ENCODE results near the gene ZFP36L2. TPM values are rescaled to one million over a fixed set of nuclear protein-coding genes. Genes with fewer than 3 reads are reported as not detected.

ZFP36L2 gene
- polyA plus RNA-seq, 1 of the 3 experiments (the other 2 are of a cell fraction) = 18.4 TPM

- Histone ChIP-seq H3K79me2 (ENCODE audit: insufficient read depth) (no peaks in the 10 kb centered on the region), H3K9me2 (no peaks in the 10 kb centered on the region), H3K27me3 (ENCODE audit: insufficient read depth) (no peaks in the 10 kb centered on the region), H3K36me3 (replicated peaks in 1 of 2; ENCODE audit: control insufficient read depth in 1 of 2, insufficient read depth in 2 of 2, low read length in 1 of 2) (peaks cover 0 to 3% of the 10 kb centered on the region in 2 experiments), H3K4me3 (ENCODE audit: low read depth in 2 of 2, low read length in 1 of 2) (no peak overlapping the region), H4K20me1 (ENCODE audit: insufficient read depth) (no peaks in the 10 kb centered on the region), H3K9me3 (no peaks in the 10 kb centered on the region), H3K4me1 (ENCODE audit: control insufficient read depth in 1 of 2, insufficient read depth in 2 of 2, low read depth in 1 of 2, low read length in 1 of 2) (peaks cover 0 to 23% of the 10 kb centered on the region in 2 experiments; a peak in 1 of 4 replicates), H3F3A (replicated peaks; ENCODE audit: insufficient read depth) (no peaks in the 10 kb centered on the region), H3K9ac (no peak overlapping the region), H3K4me2 (no peak overlapping the region), H2AFZ (ENCODE audit: low read depth) (no peak overlapping the region), H3K27ac (ENCODE audit: low read depth in 2 of 2, low read length in 1 of 2) (no peak overlapping the region)
- ChIA-PET POLR2A (no interaction called here), CTCF (interaction anchor here (0.9 to 1.9 kb wide), 4 partner anchors 7 to 149 kb away, joined by 3 to 4 read pairs (median 3); no protein-coding TSS in a partner anchor)
- WGBS (ENCODE audit: low lambda C conversion rate) = 91% methylated on average over 2 of the region's 2 CpGs
- TF ChIP-seq FOXJ3 (CRISPR knock-in tag; IDR thresholded peaks at IDR 0.05) = no peak
- no peak for TF ChIP-seq TCF12 (IDR thresholded peaks at IDR 0.05)
- TF ChIP-seq MAX (IDR thresholded peaks at IDR 0.05; ENCODE audit: low read depth) = no peak
- no peak for TF ChIP-seq CHD2 (IDR thresholded peaks at IDR 0.05; ENCODE audit: low read length, partially characterized antibody)
- DNase-seq = no peak
Measured at GRCh38 chr2:43258547-43259156, 32.2 kb upstream of the ZFP36L2 start.

DNA sequence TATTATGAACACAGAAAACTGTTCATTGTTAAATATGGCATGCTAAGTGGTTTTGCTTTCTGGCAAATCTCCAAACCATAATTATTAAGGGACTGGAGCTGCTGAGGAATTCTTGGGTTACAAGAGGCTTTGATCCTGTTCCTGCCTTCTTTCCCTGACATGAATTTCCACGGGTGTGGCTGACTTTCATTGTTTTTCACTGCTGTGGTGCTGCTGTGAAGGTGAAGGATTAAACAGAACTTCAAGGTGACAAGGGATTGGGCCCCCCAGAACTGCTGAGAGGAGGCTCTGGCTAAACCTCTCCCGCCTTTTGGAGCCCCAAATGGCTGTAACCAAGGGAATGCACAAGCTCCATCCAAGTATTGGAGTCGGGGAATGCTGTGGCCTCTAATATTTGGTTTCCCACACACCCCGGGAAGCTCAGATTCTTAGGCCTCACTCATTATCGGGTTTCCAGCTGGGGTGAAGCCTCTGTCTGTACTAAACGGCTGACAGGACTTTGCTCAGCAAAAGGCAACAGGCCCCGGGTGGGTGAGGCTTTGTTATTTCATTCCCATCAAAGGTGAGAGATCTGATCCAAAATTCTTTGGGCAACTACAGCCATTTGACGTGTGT lies 29.0 kb upstream of the ZFP36L2 start:
- Histone ChIP-seq H3K9ac (no peak overlapping the region), H3K9me2 (no peaks in the 10 kb centered on the region), H3F3A (replicated peaks; ENCODE audit: insufficient read depth) (no peaks in the 10 kb centered on the region), H3K79me2 (ENCODE audit: insufficient read depth) (no peaks in the 10 kb centered on the region), H3K27ac (ENCODE audit: low read depth in 2 of 2, low read length in 1 of 2) (peak overlapping the region in 1 of 2 experiments; percentile 58; a peak in 2 of 4 replicates), H2AFZ (ENCODE audit: low read depth) (no peak overlapping the region), H4K20me1 (ENCODE audit: insufficient read depth) (no peaks in the 10 kb centered on the region), H3K36me3 (replicated peaks in 1 of 2; ENCODE audit: control insufficient read depth in 1 of 2, insufficient read depth in 2 of 2, low read length in 1 of 2) (peaks cover 0 to 3% of the 10 kb centered on the region in 2 experiments), H3K4me3 (ENCODE audit: low read depth in 2 of 2, low read length in 1 of 2) (no peak overlapping the region), H3K4me2 (no peak overlapping the region), H3K4me1 (ENCODE audit: control insufficient read depth in 1 of 2, insufficient read depth in 2 of 2, low read depth in 1 of 2, low read length in 1 of 2) (peaks cover 9 to 48% of the 10 kb centered on the region in 2 experiments; a peak in 2 of 4 replicates), H3K27me3 (ENCODE audit: insufficient read depth) (no peaks in the 10 kb centered on the region), H3K9me3 (no peaks in the 10 kb centered on the region)
- CTCF ChIA-PET = interaction anchor here (0.8 to 2.0 kb wide), 3 partner anchors 26 to 427 kb away, joined by 3 to 6 read pairs (median 4); no protein-coding TSS in a partner anchor
- POLR2A ChIA-PET = interaction anchor here (2.2 kb wide), 1 partner anchor 12 kb away, joined by 4 read pairs; no protein-coding TSS in a partner anchor
- WGBS (ENCODE audit: low lambda C conversion rate) = 87% methylated on average over 8 of the region's 8 CpGs
- no peak for DNase-seq
- TF ChIP-seq, protein P1, sequence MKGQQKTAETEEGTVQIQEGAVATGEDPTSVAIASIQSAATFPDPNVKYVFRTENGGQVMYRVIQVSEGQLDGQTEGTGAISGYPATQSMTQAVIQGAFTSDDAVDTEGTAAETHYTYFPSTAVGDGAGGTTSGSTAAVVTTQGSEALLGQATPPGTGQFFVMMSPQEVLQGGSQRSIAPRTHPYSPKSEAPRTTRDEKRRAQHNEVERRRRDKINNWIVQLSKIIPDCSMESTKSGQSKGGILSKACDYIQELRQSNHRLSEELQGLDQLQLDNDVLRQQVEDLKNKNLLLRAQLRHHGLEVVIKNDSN (IDR thresholded peaks at IDR 0.05; ENCODE audit: borderline replicate concordance, low read depth) = no peak
- TF ChIP-seq NFIC (IDR thresholded peaks at IDR 0.05; ENCODE audit: borderline replicate concordance) (peak; percentile 50; the same call in 1 of the 2 replicates), RCOR1 (IDR thresholded peaks at IDR 0.05; ENCODE audit: low read length) (no peak), MAX (IDR thresholded peaks at IDR 0.05; ENCODE audit: low read depth) (no peak), EP300 (IDR thresholded peaks at IDR 0.05; ENCODE audit: borderline replicate concordance in 1 of 2, low read depth in 1 of 2, low read length in 1 of 2) (no peak), TCF12 (IDR thresholded peaks at IDR 0.05) (peak; percentile 54; the same call in 1 of the 2 replicates), RAD21 (IDR thresholded peaks at IDR 0.05; ENCODE audit: low read length) (no peak), NRF1 (IDR thresholded peaks at IDR 0.05; ENCODE audit: low read depth, low read length) (no peak)
